Activated CD4-positive, alpha-beta T cell treated with anti-CD3 and anti-CD28 coated beads for 24 hours (primary cell): Measurements from ENCODE around the gene DYSF.

Experiments
- DNase-seq, 2 donors: peaks; one replicate each; pipeline ENCODE4 v3.0.0-alpha.2; 2020; ENCODE audit warnings: low read depth in 2 of 2

The DYSF gene

DNA sequence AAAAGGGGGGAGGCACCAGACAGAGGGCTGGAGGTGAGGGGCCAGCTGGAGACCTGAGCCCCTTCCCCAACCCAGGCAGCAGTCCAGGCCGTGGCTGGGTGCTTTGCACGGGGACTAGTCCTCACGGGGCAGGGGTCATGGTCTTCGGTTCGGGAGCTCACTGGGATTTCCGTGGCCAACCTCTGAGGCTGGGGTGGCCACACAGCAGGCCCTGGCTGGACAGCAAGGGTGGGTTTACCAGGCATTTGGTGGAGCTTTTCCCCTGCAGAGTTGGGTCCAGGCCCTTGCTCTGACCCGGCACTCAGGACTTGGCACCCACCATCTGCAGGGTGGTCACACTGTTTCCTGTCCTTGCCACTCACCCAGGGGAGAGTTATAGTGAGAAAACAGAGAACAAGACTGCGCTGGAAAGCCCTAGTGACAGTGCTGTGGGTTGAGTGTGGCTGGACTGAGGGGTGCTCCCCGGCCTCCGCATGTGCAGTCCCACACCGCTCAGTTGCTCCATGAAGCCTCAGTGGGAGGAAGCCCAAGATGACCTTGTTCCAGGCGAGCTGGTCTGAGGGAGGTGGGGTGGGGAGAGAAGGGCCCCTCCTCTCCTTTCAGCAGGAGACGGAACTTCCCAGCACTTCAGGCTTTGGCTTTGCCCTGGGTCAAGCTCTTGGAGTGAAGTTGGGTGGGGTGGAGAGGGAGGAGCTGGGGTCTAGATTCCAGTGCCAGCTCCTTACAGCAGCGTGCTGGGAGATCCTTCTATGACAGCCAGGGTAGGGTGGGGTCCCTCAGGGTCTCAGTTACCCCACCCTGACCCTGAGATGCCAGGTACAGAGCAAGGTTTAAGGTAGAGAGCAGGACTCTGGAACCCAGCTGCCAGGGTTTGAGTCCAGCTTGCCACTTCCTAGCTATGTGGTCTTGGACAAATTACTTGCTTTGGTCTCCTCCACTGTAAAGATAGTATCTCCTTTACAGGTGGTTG, 219.8 kb downstream of the DYSF start:
- DNase-seq = no peak

GRCh38 chr2:71674158-71674851, 220.9 kb downstream of the DYSF start:
- no peak for DNase-seq

GRCh38 chr2:71675296-71675695, 221.9 kb downstream of the DYSF start:
- DNase-seq = no peak

GRCh38 chr2:71678874-71679273, 225.5 kb downstream of the DYSF start:
- DNase-seq = no peak

DNA sequence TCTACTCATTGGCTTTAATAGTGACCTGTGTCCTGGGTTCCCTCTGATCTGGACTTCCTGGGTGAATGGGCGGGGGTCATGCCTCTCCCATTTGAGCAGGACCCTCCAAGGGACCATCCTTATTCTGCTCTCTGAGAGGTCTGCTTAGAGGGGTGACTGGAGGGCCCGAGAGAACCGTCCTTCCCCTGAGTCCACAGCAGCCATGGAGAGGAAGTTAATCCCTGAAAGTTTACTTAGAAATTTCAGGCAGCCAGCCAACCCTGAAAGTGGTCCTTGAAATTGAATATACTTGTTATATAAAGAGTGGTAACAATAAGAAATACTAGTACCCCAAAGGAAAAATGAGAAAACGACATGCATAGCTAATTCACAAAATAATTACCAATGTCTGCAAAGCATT, 226.1 kb downstream of the DYSF start:
- no peak for DNase-seq

DNA sequence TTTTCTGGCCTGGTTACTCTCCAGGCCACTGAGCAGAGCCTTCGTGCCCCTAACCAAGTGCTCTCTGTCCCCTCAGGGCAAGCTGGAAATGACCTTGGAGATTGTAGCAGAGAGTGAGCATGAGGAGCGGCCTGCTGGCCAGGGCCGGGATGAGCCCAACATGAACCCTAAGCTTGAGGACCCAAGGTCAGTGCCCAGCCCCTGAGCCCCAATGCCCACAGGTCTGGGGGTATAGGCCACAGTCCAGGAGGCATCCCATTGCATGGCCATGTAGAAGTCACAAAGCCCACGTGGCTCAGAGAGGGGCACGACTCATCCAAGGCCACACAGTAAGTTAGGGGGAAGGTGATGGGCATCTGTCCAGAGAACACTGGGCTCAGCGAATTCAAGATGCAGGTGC, 227.6 kb downstream of the DYSF start:
- DNase-seq = no peak

DNA sequence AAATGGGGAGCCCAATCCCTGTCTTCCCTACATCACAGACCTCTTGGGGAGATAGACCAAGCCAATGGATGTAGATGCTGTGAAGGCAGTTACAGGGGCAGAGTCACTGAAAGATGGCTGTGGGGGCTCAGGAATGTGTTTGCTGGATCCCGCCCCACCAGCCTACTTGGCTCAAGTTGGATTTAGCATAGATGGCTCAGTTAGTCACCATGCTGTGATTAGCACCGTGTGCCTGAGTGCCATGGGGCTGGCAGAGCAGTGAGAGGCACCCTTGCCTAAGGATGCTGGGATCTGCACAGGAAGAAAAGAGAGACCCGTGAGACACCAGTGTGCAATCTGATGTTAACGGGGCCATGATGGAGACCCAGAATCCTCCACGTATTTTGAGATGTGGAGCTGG, 228.3 kb downstream of the DYSF start:
- DNase-seq = no peak

- no peak for DNase-seq
Measured at GRCh38 chr2:71682341-71682740, 229.0 kb downstream of the DYSF start.

DNA sequence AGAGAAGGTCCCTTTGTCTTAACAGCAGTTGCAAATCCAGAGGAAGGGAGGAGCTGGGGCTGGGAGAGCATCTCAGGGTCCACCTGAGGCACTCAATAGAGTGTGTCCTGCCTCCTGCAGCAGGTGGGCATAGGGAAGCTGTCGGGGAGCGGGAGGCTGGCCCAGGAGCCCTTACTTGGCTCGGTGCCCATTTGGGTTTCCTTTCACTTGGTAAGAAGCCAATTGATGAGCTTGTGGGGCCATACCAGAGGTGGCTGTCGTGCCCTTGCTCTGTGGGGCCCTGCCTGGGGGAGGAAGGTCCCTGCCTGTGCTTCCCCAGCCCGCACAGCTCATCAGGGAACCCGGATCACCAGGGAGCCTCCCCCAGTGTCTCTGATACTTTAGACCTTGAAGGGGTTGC, 229.7 kb downstream of the DYSF start:
- no peak for DNase-seq

DNA sequence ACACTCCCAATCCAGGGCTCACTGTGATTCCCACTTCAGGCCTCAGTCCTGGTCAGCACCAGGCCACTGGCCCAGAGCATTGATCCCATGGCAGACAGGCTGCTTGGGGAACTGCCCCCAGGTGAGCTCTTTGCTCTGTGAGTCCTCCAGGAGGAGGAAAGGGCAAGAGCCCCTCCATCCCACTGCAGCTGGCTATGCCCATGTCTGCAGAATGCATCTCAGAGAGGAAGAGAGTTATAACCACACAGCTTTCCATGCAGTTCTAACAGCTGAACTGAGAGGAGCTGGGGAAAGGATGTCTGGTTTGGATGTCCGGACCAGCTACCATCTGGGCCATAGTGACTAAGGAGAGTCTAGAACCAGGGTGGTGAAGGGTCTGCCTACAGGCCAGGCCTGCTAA, 230.3 kb downstream of the DYSF start:
- DNase-seq = no peak

GRCh38 chr2:71684226-71685072, 231.1 kb downstream of the DYSF start:
- DNase-seq = no peak

GRCh38 chr2:71685073-71685848, 231.9 kb downstream of the DYSF start:
- DNase-seq = no peak

DNA sequence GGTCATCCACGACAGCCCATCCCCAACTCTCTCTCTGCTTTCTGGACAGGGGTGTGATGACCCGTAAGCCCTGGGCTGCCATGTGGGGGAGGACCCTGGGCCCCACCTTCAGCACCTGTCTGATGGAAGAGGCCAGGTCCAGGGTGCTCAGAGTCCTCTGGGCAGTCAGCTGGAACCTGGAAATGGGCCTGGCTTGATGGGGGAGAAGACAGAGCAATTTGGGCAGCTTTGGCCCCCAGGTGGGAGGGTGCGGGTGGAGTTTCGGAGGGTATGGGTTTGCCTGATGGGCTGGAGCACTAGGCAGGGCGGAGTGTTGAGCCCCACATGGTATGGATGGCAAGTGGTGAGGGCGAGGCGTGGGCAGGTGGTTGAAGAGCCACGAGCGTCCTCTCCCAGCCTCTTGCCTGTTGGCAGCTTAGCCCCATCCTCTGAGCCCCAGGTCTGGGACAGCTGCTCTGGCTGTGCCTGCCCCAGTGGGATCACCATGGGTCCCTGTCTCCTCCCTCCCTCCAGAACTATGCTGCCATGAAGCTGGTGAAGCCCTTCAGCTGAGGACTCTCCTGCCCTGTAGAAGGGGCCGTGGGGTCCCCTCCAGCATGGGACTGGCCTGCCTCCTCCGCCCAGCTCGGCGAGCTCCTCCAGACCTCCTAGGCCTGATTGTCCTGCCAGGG, 232.7 kb downstream of the DYSF start:
- no peak for DNase-seq

GRCh38 chr2:71686781-71687180, 233.4 kb downstream of the DYSF start:
- DNase-seq = no peak

DNA sequence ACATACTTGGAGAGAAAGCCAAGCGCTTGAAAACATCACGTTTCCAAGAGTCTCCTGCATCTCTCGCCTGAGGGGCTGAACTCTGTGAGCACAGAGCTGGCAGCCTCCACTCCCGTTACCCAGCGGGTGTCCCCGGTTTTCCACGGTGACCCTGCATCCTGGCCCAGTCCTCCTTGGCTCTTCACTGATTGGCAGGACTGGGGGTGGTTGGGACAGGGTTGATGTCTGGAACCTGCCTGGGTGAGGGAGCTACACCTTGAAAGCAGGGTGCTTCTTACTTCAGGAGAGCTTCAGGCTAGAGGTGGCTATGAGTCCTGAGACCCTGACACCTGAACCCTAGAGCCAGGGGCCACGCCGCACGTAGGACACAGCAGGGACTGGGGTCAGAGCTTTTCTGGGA, 234.1 kb downstream of the DYSF start:
- DNase-seq = no peak

GRCh38 chr2:71688530-71688929, 235.2 kb downstream of the DYSF start:
- DNase-seq = no peak

GRCh38 chr2:71689393-71689792, 236.0 kb downstream of the DYSF start:
- DNase-seq = no peak

DNA sequence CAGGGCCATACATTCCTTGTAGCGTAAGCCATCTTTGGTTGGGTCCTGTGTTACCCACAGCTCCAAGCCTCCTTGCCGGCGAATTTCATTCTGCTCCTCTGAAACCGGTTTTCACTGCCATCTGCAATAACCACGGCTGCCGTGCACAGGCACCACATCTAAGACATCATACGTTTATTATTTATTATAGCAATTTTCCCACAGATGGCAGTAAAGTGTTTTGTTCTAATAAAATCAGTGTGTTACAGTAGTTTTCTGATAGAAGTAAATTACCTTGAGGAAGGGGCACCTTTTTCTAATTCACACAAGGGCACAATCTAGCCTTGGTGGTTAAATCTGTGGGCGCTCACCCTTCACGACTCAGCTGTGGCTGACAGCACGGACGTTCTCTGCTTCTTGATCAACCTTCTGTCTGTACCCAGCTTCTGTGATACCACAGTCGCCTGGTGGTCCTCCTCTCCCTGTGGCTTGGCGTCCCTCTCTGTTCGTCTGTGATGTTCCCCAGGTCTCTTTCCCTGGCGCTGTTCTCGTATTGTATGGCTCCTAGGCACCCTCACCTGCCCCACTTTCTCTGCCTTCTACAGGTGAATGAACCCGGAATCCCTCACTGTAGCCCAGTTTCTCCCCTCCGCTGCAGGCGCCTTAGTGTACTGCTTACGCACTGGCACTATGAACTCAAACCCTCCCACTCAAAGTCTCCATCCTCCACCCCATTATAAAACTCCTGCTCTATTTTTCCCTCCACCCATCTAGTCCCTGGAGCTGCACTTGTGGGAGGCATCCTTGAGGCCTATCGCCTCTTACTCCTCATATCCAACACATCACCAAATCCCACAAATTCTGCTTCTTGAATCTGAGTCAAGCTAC, 236.8 kb downstream of the DYSF start:
- no peak for DNase-seq

DNA sequence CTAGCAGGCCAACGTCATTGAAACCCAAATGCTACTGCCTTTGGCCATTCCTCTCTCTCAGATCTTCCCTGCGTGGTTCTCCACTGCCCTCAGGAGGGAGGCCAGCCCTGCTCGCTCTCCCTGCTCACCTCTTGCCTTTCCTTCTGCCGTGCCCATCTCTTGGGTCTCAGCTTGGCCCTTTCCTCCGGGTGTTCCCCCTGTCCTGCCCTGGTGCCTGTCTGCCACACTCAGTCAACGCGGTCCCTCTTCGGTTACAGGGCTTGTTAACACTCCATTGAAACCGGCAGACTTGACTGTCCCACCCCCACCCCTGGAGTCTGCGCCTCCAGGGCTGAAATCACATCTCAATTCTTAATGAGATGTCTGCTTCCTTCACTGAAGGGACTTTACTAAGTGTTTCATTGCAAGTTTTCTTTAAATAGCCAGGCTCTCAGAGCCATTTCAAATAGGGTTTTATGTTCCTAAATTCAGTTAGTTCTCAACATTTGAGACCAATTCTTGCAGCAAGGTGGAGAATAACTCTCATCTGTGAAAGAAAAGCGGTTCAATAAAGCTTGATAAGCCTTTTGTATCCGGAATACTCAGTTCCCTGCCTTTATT, 237.6 kb downstream of the DYSF start:
- no peak for DNase-seq
